Kasumi-1 (cell line): Measurements from ENCODE around the gene VIT.

ENCODE experiments used
- DNase-seq, 2 experiments: peaks; one replicate each; lab custom pipeline; 2025; lab: John Stamatoyannopoulos, UW

VIT gene

DNA sequence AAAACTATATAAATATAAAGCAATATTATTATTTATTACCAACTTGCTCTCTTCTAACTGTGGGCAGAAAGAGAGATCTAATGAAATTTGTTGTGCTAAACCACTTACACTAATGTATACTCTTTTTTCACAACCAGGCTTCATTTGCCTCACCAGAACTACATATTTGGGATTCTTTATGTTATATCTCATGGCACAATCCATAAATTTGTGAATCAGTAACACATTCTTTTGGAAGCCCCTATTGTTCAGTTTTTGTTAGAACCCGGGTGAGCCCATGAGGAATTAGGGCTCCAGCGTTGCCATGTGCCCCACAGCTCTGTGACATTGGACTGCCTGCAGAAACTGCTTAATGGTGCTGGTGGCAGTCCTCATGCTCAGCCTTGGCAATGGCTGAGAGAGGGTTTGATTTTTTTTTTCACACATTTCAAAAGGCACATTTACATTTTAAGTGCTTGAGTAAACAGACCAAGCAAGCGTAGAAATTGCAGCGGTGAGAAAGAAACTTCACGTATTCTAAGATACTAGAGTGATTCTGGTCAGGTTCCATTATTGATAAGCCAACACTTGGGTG, 15.3 kb downstream of the VIT start:
- no peak for DNase-seq

- no peak for DNase-seq
Observed at GRCh38 chr2:36713310-36713709, 16.8 kb downstream of the VIT start.

- DNase-seq: no peak
Observed at GRCh38 chr2:36716111-36716510, 19.6 kb downstream of the VIT start.

DNA sequence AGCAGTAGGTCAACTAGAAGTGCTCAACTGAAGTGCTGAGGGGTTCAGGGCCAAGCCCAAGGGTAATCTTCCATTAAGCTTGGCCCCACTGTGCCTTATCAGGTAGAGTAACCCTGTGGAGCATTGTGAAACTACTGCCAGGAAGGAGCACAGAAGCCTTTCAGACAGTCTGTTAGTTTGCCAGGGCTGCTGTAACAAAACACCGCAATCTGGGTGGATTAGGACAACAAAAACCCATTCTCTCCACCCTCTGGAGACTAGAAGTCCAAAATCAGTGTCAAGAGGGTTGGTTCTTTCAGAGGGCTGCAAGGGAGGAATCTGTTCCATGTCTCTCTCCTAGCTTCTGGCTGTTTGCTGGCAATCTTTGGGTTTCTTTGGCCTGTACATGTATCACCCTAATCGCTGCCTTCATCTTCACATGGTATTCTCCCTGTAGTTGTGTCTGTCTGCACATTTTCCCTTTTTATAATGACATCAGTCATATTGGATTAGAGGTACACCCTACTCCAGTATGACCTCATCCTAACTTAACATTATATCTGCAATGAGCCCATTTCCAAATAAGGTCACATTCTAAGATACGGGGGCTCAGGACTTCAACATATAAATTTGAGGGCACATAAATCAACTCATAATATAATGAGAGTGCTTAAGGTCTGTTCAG, 21.2 kb downstream of the VIT start:
- no peak for DNase-seq

DNA sequence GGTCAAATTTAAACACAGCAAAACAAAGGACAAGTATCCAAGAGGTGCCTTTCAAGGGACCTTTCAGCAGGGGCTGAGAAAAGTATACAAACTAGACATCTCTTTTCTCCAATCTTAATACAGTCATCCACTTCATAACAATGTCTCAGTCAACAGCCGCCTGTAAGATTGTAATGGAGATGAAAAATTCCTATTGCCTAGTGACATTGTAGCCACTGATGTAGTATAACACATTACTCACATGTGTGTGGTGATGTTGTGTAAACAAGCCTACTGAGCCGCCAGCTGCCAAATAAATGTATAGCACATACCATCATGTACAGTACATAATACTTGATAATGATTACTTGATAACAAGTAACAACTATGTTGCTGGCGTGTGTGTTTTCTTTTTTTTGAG, 31.0 kb downstream of the VIT start:
- DNase-seq: no peak

DNA sequence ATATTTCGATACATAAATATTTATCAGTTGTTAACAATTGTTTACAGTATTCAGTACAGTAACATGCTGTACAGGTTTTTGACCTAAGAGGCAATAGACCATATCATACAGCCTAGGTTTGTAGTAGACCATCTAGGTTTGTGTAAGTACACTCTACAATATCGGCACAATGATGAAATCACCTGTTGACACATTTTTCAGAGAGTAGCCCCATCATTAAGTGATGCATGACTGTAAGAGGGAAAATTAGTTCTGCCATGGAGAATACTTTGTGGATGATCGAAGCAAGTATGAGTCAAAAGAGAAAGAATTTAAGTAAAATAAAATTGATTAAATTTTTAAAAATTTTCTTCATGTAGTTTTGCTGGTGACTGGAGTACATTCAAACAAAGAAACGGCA, 32.6 kb downstream of the VIT start:
- DNase-seq: no peak

DNA sequence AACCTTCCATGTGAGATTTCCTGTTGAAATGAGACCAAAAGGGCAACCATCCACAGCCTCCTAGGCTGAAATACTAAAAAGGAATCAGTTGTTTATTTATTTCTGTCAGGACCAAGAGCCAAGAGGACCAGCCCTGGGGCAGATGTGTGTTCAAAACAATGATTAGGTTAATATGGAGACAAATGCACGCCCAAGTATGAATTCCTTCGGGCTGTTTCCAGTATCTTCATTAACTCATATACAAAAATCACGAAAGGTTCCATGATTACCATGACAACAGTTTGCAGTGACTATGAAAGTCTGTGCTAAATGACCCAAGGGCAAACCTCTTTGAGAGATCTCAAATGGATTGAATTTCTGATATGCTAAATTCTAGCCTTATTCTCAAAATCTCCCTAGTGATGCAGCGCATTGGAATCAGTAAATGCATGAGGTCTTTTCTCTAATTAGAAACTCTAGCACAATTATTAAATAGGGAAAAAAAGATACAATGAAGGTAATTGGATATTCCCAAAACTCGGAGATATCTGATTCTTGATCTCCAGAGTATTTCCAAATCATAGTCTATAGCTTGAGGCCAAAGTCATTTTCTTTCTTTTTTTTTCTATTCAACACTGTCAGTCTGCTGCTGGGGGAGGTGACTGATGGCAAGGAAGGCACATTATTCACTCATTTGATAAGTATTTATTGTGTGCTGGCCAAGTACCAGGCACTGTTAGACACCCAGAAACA, 35.6 kb downstream of the VIT start:
- no peak for DNase-seq

- DNase-seq: no peak
Observed at GRCh38 chr2:36732673-36733036, 36.1 kb downstream of the VIT start.

GRCh38 chr2:36733215-36733614, 36.7 kb downstream of the VIT start:
- DNase-seq: no peak

DNA sequence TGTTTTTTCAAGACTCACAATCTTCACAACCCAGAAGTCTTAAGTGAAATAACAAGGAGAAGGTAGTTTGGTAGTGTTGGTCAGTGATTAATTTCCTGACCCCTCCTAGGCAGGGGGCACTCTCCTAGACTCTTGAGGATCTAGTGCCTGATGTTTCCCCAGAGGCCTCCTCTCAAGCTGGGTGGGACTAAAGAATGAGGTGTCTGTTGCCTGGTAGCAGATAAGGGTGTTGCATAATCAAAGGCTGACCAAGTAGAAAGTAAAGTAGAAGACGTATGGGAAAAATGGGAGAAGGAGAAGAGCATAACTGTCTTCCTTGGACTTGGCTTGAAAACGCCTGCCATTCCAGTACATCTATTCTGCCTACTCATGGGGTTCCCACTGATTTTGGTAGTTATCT, 37.8 kb downstream of the VIT start:
- no peak for DNase-seq

DNA sequence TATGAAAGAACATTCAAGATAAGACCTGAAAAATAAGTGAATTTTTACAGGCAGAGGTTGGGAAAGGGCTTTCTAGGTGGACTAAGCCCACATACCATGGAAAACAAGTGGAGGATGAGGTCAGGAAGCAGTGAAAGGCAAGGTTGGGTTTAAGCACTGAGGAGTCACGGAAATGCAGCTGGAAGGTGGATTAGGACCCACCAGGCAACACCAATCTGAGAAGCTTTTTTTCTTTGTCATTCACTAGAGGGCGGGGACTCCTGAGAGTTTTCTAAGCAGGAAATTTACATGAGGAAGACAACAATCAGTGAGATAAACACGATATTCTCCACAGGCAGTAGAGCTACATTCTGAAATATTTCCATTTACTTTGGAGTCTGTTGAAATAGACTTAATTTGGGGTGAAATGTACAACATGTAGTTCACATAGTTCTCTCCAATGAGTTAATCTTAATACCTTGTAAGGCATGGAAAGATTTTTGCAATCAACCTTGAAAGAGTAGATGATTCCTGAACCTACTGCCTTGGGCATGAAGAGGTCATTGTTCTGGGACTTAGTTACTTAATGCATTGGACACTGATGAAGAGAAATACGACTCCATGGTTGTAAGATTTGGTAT, 40.7 kb downstream of the VIT start:
- DNase-seq: no peak

DNA sequence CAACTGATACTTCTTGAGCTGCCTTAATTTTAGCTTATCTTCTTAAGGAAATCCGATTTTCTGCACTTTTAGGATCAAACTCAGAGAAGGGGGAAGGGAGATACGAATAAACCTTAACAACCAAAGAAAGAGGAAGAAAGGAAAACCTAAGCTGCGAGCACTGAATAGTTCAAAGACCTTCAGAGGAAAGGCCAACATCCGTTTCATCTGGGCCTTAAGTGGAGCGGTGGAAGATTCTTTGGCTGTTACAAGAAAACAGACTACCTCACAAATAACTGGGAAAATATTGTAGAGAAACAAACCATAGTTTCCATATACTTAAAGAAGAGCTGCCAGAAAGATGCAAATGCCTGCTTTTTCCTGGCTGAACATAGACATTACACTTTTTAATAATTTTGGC, 43.6 kb downstream of the VIT start:
- DNase-seq: peak; percentile 44 to 53

GRCh38 chr2:36741188-36741837, 44.8 kb downstream of the VIT start:
- no peak for DNase-seq

DNA sequence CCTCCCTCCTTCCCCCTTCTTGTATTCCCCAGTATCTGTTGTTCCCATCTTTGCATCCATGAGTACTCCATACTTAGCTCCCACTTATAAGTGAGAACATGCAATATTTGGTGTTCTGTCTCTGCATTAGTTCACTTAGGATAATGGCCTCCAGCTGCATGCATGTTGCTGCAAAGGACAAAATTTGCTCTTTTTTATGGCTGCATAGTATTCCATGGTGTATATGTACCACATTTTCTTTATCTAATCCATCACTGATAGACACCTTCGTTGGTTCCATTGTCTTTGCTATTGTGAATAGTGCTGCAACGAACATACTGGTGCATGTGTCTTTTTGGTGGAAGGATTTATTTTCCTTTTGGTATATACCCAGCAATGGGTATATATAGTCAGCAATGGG, 47.4 kb downstream of the VIT start:
- DNase-seq: no peak

DNA sequence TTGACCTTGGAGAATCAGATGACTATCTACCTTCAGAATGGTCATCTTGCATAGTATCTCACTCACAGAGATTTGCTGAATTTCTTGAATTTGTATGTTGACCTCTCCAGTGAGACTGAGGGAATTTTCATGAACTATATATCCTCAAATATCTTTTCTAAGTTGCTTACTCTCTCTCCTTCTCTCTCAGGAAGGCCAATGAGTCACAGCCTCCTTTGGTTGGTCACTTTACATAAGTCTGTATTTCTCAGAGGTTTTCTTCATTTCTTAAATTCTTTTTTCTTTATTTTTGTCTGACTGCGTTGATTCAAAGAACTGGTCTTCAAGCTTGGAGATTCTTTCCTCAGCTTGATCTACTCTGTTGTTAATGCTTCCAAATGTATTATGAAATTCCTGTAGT, 51.7 kb downstream of the VIT start:
- DNase-seq: no peak

DNA sequence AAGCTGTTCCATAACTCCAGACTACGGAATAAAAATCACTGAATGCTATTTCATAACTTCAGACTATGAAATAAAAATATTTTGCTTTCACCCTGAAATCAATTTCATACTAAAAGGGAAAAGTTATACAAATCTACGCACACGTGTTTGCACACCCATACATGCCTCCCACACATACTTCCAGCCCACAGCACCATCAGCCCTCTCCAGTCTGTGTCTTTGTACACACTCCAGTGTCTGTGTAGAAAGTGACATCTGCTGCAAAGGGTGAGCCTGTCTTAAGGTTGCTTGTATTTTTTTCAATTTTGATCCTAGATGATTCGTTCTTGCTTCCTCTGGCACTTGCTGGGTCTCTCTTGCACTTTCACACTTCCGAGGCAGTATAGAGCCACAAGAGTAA, 53.6 kb downstream of the VIT start:
- no peak for DNase-seq

DNA sequence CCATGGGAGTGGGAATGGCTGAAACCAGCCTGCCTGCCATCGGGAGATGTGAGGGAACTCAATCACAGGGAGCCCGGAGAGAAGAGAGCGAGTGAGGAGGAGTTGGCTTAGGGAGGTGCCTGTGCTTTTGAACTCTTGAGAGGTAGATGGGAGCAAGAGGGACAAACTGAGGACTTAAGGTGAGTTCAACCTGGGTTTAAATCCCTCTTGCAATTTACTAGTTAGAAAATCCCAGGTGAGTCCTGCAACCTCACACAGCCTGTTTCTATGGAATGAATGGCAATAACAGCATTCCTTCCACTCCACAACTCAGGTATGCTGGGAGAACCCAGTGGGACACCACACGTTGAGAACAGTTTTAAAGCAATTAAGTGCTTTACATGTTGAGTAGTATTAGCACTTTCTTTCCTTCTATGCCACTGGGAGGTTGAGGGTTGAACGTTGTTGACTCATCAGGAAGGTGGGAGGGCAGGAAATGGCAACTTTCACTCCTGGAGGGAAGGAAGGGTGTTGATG, 57.3 kb downstream of the VIT start:
- DNase-seq: no peak

DNA sequence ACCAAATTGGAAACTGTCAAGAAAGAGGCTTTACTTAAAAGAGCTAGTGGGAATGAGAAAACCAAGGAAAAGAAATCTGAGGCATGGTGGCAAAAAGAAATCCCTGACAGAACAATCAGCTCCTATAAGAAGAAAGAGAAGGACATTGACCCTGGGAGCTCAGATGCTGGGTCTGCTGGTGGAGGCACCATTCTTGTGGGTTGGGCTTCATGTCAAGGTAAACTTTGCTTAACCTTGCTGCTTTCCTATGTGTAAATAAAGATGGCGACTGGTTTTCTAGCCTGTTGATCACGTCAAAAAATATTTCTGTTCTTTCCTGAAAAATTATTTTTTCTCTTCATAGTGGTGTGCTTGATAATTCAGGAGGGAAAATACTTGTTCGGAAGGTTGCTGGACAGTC, 58.1 kb downstream of the VIT start:
- DNase-seq: no peak

- DNase-seq: no peak
Observed at GRCh38 chr2:36756438-36756837, 59.9 kb downstream of the VIT start.

- no peak for DNase-seq
Observed at GRCh38 chr2:36762764-36763490, 66.4 kb downstream of the VIT start.

- DNase-seq: no peak
Observed at GRCh38 chr2:36769106-36769505, 72.6 kb downstream of the VIT start.
